ENCODE measurements around the gene NAE1.

- no peak for TF ChIP-seq REST (IDR thresholded peaks at IDR 0.05; ENCODE audit: low read depth)
- no peak for TF ChIP-seq RAD21 (IDR thresholded peaks at IDR 0.05; ENCODE audit: low read depth)
- no peak for TF ChIP-seq ZBTB7A (IDR thresholded peaks at IDR 0.05; ENCODE audit: low read depth)
- no peak for TF ChIP-seq CEBPB (IDR thresholded peaks at IDR 0.05)
- no peak for TF ChIP-seq TAF1 (IDR thresholded peaks at IDR 0.05; ENCODE audit: low read depth)
- no peak for TF ChIP-seq EP300 (IDR thresholded peaks at IDR 0.05; ENCODE audit: borderline replicate concordance)
Observed at GRCh38 chr16:66801320-66802105, 29.3 kb downstream of the NAE1 start, which contains the start of gene TERB1.

All from Ishikawa (cell line).